GM18519 (cell line): ENCODE data around the gene CASP8AP2.
A peak's percentile ranks its signal among the peaks of the same experiment; 100 is the strongest.
"Not testable (repeated sequence)": the region's sequence is repeated elsewhere in the genome, so short reads cannot be mapped to it uniquely, and the experiment has no call there.

ENCODE experiments used
- ATAC-seq: cut with Tn5 transposase; IDR thresholded peaks from one replicate; pipeline ENCODE4 v1.9.1; 2021; ENCODE audit warnings: mild to moderate bottlenecking, moderate library complexity; ENCODE audit not compliant: unreplicated experiment, low FRiP score

Gene CASP8AP2

GRCh38 chr6:89819336-89820130, 10.1 kb upstream of the CASP8AP2 start, which contains the start of gene MDN1:
TSS of gene MDN1 (minus strand) at chr6:89819794. CDS start at chr6:89819607, 187 bp downstream.
- peak; percentile 92 for ATAC-seq

- no peak for ATAC-seq
Measured at GRCh38 chr6:89826029-89826528, 3.6 kb upstream of the CASP8AP2 start.

GRCh38 chr6:89828475-89828987, 1.1 kb upstream of the CASP8AP2 start:
- ATAC-seq, result not testable (repeated sequence)

GRCh38 chr6:89828988-89829471, 650 bp upstream of the CASP8AP2 start:
- ATAC-seq, result peak; percentile 14

- no peak for ATAC-seq
Measured at GRCh38 chr6:89830170-89830809, 610 bp downstream of the CASP8AP2 start.

GRCh38 chr6:89834884-89835792, 5.5 kb downstream of the CASP8AP2 start:
- ATAC-seq, result peak; percentile 97

GRCh38 chr6:89836639-89837222, 7.1 kb downstream of the CASP8AP2 start:
- no peak for ATAC-seq

- ATAC-seq, result no peak
Measured at GRCh38 chr6:89840538-89840937, 10.9 kb downstream of the CASP8AP2 start.

- ATAC-seq, result no peak
Measured at GRCh38 chr6:89842228-89842627, 12.5 kb downstream of the CASP8AP2 start.

GRCh38 chr6:89843070-89843469, 13.4 kb downstream of the CASP8AP2 start:
- no peak for ATAC-seq

GRCh38 chr6:89847513-89847912, 17.8 kb downstream of the CASP8AP2 start:
- not testable (repeated sequence) for ATAC-seq

GRCh38 chr6:89853068-89853467, 23.4 kb downstream of the CASP8AP2 start:
- ATAC-seq, result no peak

GRCh38 chr6:89858041-89858440, 28.4 kb downstream of the CASP8AP2 start:
- ATAC-seq, result no peak

- no peak for ATAC-seq
Measured at GRCh38 chr6:89859744-89860143, 30.1 kb downstream of the CASP8AP2 start.

GRCh38 chr6:89862273-89862672, 32.6 kb downstream of the CASP8AP2 start:
- ATAC-seq, result no peak

GRCh38 chr6:89862698-89863097, 33.0 kb downstream of the CASP8AP2 start:
- ATAC-seq, result no peak

- ATAC-seq, result no peak
Measured at GRCh38 chr6:89866024-89866678, 36.5 kb downstream of the CASP8AP2 start.

- no peak for ATAC-seq
Measured at GRCh38 chr6:89873721-89874120, 44.0 kb downstream of the CASP8AP2 start.

- no peak for ATAC-seq
Measured at GRCh38 chr6:89874438-89874837, 44.8 kb downstream of the CASP8AP2 start.
